Measurements from ENCODE around the gene ZFPM1. TPM values are rescaled to one million over a fixed set of nuclear protein-coding genes. Genes with fewer than 3 reads are reported as not detected.

ZFPM1 gene
- total and polyA plus RNA-seq, 4 donors: 0.57 to 9.0 (median 2.8) TPM

DNA sequence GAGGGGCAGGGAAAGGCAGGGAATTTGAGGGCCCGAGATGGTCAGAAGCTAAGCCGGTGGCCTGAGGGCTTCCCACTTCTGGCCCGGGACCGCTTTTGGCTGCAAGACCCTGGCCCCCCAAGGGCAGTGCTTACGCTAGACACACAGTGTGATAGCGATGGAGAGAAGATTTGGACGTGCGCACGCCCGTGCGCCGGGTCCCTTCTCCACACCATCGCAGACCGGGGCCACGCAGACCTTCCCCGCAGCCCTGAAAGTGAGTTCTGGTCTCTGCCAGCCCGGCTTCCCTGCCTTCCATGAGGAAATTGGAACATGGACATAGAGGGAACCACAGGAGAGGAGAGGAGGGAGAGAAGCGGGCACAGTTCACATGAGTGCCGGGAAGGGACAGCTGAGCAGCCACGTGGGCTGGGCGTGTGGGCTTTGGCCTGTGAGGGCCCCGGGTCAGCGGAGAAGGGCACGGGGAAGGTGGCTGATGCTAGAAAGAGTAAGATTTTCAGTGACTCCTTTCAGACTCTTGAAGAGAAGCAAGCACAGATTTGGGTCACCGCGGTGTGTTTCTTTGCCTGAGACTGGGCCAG, 23.8 kb downstream of the ZFPM1 start:
- Histone ChIP-seq H3K27me3 (ENCODE audit: control insufficient read depth in 3 of 3, insufficient read depth in 3 of 3, low read length in 2 of 3) (no peaks in the 10 kb centered on the region), H3K9me3 (ENCODE audit: control insufficient read depth in 4 of 4, insufficient read depth in 3 of 4, low read length in 3 of 4) (no peaks in the 10 kb centered on the region), H3K9ac (ENCODE audit: insufficient read depth in 1 of 2, low read length in 2 of 2) (no peak overlapping the region), H3K4me1 (ENCODE audit: control insufficient read depth in 5 of 5, insufficient read depth in 5 of 5, low read length in 5 of 5) (peaks cover 0 to 18% (median 0%) of the 10 kb centered on the region in 5 donors), H3K27ac (ENCODE audit: low read depth in 1 of 2, low read length in 1 of 2) (no peak overlapping the region), H3K4me3 (no peak overlapping the region), H3K36me3 (ENCODE audit: control insufficient read depth in 4 of 4, insufficient read depth in 4 of 4, low read length in 4 of 4) (no peaks in the 10 kb centered on the region)
- WGBS, 2 donors: 94 to 96% methylated on average over 26 of the region's 26 CpGs
- TF ChIP-seq, protein P1, sequence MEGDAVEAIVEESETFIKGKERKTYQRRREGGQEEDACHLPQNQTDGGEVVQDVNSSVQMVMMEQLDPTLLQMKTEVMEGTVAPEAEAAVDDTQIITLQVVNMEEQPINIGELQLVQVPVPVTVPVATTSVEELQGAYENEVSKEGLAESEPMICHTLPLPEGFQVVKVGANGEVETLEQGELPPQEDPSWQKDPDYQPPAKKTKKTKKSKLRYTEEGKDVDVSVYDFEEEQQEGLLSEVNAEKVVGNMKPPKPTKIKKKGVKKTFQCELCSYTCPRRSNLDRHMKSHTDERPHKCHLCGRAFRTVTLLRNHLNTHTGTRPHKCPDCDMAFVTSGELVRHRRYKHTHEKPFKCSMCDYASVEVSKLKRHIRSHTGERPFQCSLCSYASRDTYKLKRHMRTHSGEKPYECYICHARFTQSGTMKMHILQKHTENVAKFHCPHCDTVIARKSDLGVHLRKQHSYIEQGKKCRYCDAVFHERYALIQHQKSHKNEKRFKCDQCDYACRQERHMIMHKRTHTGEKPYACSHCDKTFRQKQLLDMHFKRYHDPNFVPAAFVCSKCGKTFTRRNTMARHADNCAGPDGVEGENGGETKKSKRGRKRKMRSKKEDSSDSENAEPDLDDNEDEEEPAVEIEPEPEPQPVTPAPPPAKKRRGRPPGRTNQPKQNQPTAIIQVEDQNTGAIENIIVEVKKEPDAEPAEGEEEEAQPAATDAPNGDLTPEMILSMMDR (IDR thresholded peaks at IDR 0.05; ENCODE audit: control extremely low read depth, extremely low read depth): no peak
- DNase-seq: no peak
- no peak for ATAC-seq (ENCODE audit: insufficient read depth, low FRiP score)

DNA sequence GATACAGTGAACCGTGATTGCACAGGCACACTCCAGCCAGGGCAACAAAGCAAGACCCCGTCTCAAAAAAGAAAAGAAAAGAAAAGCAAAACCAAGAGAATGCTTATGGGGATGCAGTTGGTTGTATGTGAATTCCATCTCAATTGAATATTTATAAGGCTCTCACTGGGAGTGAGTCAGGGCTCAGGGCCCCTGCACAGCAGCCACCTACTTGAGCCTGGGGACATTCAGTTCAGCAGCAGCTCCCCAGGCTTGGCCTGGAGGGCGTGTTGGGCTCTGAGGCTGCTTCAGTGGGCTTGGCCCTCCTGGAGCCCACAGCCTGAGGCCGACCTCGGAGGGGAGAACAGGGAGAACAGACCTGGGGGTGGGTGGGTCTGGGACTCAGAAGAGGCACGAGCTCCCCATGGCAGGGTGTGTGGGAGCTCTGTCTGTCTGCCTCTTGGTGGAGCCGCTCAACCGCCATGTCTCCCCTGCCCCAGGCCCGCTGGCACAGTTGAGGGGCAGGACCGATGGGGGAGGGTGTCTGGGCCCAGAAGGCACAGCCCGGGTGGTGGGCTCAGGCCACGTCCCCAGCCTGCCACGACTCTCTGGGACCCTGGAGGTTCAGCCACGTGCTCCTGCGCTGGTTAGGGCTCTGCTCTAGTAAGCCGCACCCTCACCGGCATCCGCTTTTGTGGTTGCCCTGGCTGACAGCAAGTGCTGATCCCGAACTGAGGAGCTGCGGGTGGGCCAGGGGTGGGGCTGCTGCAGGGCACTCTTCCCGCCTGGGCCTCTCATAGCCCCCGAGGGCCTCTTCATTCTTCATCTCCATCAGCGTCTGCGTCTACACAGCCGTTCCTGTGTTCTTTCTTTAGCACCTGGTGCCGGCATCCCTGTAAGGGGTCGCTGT, 24.8 kb downstream of the ZFPM1 start:
- H3K27me3 ChIP-seq (ENCODE audit: control insufficient read depth in 3 of 3, insufficient read depth in 3 of 3, low read length in 2 of 3): no peaks in the 10 kb centered on the region
- 59 to 69% methylated on average over 25 to 27 of the region's 27 CpGs for WGBS, 2 donors
- peaks cover 0 to 17% (median 0%) of the 10 kb centered on the region in 5 donors for H3K4me1 ChIP-seq (ENCODE audit: control insufficient read depth in 5 of 5, insufficient read depth in 5 of 5, low read length in 5 of 5)
- ATAC-seq (ENCODE audit: insufficient read depth, low FRiP score): no peak
- H3K36me3 ChIP-seq (ENCODE audit: control insufficient read depth in 4 of 4, insufficient read depth in 4 of 4, low read length in 4 of 4): no peaks in the 10 kb centered on the region
- H3K9me3 ChIP-seq (ENCODE audit: control insufficient read depth in 4 of 4, insufficient read depth in 3 of 4, low read length in 3 of 4): no peaks in the 10 kb centered on the region
- TF ChIP-seq, protein P1 (IDR thresholded peaks at IDR 0.05; ENCODE audit: control extremely low read depth, extremely low read depth): no peak
- no peak overlapping the region for H3K27ac ChIP-seq (ENCODE audit: low read depth in 1 of 2, low read length in 1 of 2)
- H3K4me3 ChIP-seq: no peak overlapping the region
- no peak for DNase-seq
- no peak overlapping the region for H3K9ac ChIP-seq (ENCODE audit: insufficient read depth in 1 of 2, low read length in 2 of 2)

DNA sequence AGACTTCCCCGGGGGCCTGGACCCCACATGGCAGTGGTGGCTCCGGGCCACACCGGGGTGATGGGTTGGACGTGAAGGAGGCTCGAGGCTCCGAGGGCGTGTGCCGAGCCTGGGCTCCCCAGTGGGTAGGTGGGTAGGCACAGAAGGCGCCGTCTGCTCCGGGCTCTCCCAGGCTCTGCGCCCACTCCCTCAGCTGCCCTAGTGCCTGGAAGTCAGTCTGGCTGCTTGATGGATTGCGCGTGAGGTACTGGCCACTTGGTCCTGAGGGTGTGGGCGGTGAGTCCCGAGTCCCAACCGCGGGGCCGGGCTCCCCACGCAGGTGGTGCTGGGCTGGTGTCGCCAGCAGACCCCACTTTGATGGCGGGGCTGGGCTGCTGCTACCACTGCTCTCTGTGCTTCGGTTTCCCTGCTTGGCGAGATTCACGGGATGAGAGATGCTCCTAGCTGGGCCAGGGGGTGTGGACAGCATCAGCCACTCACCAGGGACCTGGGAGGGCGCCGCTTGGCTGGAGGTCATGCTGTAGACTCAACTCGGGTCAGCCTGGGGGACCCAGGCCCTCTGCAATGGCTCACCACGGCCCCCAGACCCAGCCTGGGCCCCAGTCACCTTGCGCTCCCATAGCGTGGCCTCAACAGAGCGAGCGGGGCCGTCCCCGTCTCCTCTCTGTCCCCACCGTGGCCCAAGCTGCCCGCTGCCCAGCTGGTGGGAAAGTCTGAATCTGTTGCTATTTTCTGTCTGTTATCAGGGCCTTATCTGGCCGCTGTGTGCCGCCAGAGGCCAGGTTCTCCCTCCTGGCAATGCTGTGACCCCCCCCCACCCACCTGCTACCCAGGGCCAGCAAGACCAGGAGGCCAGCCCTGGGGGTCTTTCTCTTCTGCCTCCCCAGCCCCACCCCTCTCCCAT, 26.1 kb downstream of the ZFPM1 start:
- no peak overlapping the region for H3K4me3 ChIP-seq
- ATAC-seq (ENCODE audit: insufficient read depth, low FRiP score) (no peak), DNase-seq (no peak)
- TF ChIP-seq, protein P1 (IDR thresholded peaks at IDR 0.05; ENCODE audit: control extremely low read depth, extremely low read depth): no peak
- no peak overlapping the region for H3K27ac ChIP-seq (ENCODE audit: low read depth in 1 of 2, low read length in 1 of 2)
- 84 to 85% methylated on average over 37 to 39 of the region's 39 CpGs for WGBS, 2 donors
- no peaks in the 10 kb centered on the region for H3K36me3 ChIP-seq (ENCODE audit: control insufficient read depth in 4 of 4, insufficient read depth in 4 of 4, low read length in 4 of 4)
- H3K9ac ChIP-seq (ENCODE audit: insufficient read depth in 1 of 2, low read length in 2 of 2): no peak overlapping the region
- H3K4me1 ChIP-seq (ENCODE audit: control insufficient read depth in 5 of 5, insufficient read depth in 5 of 5, low read length in 5 of 5): peaks cover 0 to 5% (median 0%) of the 10 kb centered on the region in 5 donors
- no peaks in the 10 kb centered on the region for H3K9me3 ChIP-seq (ENCODE audit: control insufficient read depth in 4 of 4, insufficient read depth in 3 of 4, low read length in 3 of 4)
- H3K27me3 ChIP-seq (ENCODE audit: control insufficient read depth in 3 of 3, insufficient read depth in 3 of 3, low read length in 2 of 3): no peaks in the 10 kb centered on the region

Measured in lung (tissue), 12 donors.